Caco-2 (cell line): ENCODE results near the gene C10orf88. TPM values are rescaled to one million over a fixed set of nuclear protein-coding genes. Genes with fewer than 3 reads are reported as not detected.

Source experiments
- BruUV-seq: library from RNA; stranded (reverse); fragments of 400-500 nt; replicated peaks from 2 replicates; lab custom pipeline; 2021; lab: Mats Ljungman, UMichigan
- CTCF ChIA-PET: fragments of 300-600 bp; sonication (Branson Sonifier 250); formaldehyde crosslinking; loops from one replicate; lab custom pipeline; 2022; ENCODE audit warnings: antibody characterized with exemption; lab: Charles Lee
- POLR2A ChIA-PET: fragments of 300-600 bp; sonication (Branson Sonifier 250); formaldehyde crosslinking; loops from one replicate; lab custom pipeline; 2022; ENCODE audit warnings: antibody characterized with exemption; lab: Charles Lee
- DNase-seq, 2 experiments: peaks; one replicate each; pipeline versions ENCODE4 v3.0.0 to v3.0.0-alpha.2; 2020 to 2022
- H3K27me3 ChIP-seq: replicated peaks from 2 replicates; pipeline ENCODE4 v1.6.0; 2011; ENCODE audit warnings: low read length; ENCODE audit not compliant: control insufficient read depth, insufficient read depth
- H3K36me3 ChIP-seq: 2 replicates; pipeline ENCODE4 v1.5.1; 2011; ENCODE audit warnings: low read length; ENCODE audit not compliant: control insufficient read depth, insufficient read depth
- H3K4me1 ChIP-seq: fragments of 250-450 bp; sonication (Bioruptor Pico); 2 replicates; pipeline ENCODE4 v1.5.1; 2020; ENCODE audit warnings: mild to moderate bottlenecking
- H3K4me3 ChIP-seq: 2 replicates; pipeline ENCODE4 v1.5.1; 2011; ENCODE audit warnings: low read depth, mild to moderate bottlenecking, control low read depth, low read length
- H3K9me3 ChIP-seq: fragments of 250-450 bp; sonication (Bioruptor Pico); 2 replicates; pipeline ENCODE4 v1.5.1; 2020; ENCODE audit warnings: mild to moderate bottlenecking, moderate library complexity
- H3K27ac Mint-ChIP-seq: one replicate; pipeline ENCODE4 v1.8.0; 2022; ENCODE audit warnings: mixed read lengths; ENCODE audit not compliant: unreplicated experiment
- H3K27me3 Mint-ChIP-seq: one replicate; pipeline ENCODE4 v1.8.0; 2022; ENCODE audit warnings: mixed read lengths; ENCODE audit not compliant: insufficient read depth, unreplicated experiment
- H3K36me3 Mint-ChIP-seq: one replicate; pipeline ENCODE4 v1.8.0; 2022; ENCODE audit warnings: mild to moderate bottlenecking, mixed read lengths; ENCODE audit not compliant: insufficient read depth, unreplicated experiment
- H3K4me1 Mint-ChIP-seq: one replicate; pipeline ENCODE4 v1.8.0; 2022; ENCODE audit warnings: low read depth, mixed read lengths; ENCODE audit not compliant: unreplicated experiment
- H3K4me3 Mint-ChIP-seq: one replicate; pipeline ENCODE4 v1.8.0; 2022; ENCODE audit warnings: mild to moderate bottlenecking, moderate library complexity, mixed read lengths; ENCODE audit not compliant: unreplicated experiment
- H3K9me3 Mint-ChIP-seq: one replicate; pipeline ENCODE4 v1.8.0; 2022; ENCODE audit warnings: mixed read lengths; ENCODE audit not compliant: unreplicated experiment
- intact Hi-C: fragments of 100-400 bp; cut with micrococcal nuclease; formaldehyde crosslinking; loops from one replicate; pipeline ENCODE4 v1.10.0; 2022; ENCODE audit not compliant: unreplicated experiment
- total RNA-seq: library from RNA; stranded (reverse); gene quantifications from 2 replicates; pipeline ENCODE4 v1.2.3, GENCODE V29; 2022
- TF ChIP-seq, protein P1 (sequence below), 2 experiments: fragments of 200-600 bp in 1 of 2; IDR thresholded peaks; 1 replicate in 1 of 2; 2 replicates in 1 of 2; pipeline versions ENCODE4 v1.5.1 to v1.8.0; 2011 to 2022; ENCODE audit warnings: antibody characterized with exemption in 1 of 2, control low read depth in 1 of 2, inconsistent platforms in 1 of 2, low read depth in 1 of 2, low read length in 1 of 2, mild to moderate bottlenecking in 1 of 2, moderate library complexity in 1 of 2; ENCODE audit not compliant: insufficient read depth in 1 of 2, severe bottlenecking in 1 of 2, unreplicated experiment in 1 of 2

C10orf88 gene
- total RNA-seq, 1 experiment from 2014 or later = 8.7 TPM

- intact Hi-C loops = no loop called here
- POLR2A ChIA-PET = no interaction called here
- Mint-ChIP-seq H3K27ac (no peak overlapping the region), H3K36me3 (peaks cover 11% of the 10 kb centered on the region), H3K4me1 (no peaks in the 10 kb centered on the region), H3K4me3 (no peak overlapping the region), H3K27me3 (no peaks in the 10 kb centered on the region), H3K9me3 (no peaks in the 10 kb centered on the region)
- CTCF ChIA-PET = no interaction called here
- Histone ChIP-seq H3K4me1 (no peaks in the 10 kb centered on the region), H3K4me3 (no peak overlapping the region), H3K27me3 (no peaks in the 10 kb centered on the region), H3K9me3 (no peaks in the 10 kb centered on the region), H3K36me3 (no peaks in the 10 kb centered on the region)
- DNase-seq = no peak
- TF ChIP-seq, protein P1, sequence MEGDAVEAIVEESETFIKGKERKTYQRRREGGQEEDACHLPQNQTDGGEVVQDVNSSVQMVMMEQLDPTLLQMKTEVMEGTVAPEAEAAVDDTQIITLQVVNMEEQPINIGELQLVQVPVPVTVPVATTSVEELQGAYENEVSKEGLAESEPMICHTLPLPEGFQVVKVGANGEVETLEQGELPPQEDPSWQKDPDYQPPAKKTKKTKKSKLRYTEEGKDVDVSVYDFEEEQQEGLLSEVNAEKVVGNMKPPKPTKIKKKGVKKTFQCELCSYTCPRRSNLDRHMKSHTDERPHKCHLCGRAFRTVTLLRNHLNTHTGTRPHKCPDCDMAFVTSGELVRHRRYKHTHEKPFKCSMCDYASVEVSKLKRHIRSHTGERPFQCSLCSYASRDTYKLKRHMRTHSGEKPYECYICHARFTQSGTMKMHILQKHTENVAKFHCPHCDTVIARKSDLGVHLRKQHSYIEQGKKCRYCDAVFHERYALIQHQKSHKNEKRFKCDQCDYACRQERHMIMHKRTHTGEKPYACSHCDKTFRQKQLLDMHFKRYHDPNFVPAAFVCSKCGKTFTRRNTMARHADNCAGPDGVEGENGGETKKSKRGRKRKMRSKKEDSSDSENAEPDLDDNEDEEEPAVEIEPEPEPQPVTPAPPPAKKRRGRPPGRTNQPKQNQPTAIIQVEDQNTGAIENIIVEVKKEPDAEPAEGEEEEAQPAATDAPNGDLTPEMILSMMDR (IDR thresholded peaks at IDR 0.05; ENCODE audit: insufficient read depth in 1 of 2, low read depth in 1 of 2, low read length in 1 of 2, severe bottlenecking in 1 of 2, unreplicated experiment in 1 of 2) = no peak
- no TSS peak for BruUV-seq
These were observed 34.5 kb upstream of the C10orf88 start for GRCh38 chr10:122988501-122988900.

- Mint-ChIP-seq H3K4me3 (no peak overlapping the region), H3K9me3 (no peaks in the 10 kb centered on the region), H3K27ac (no peak overlapping the region), H3K36me3 (peaks cover 11% of the 10 kb centered on the region), H3K27me3 (no peaks in the 10 kb centered on the region), H3K4me1 (no peaks in the 10 kb centered on the region)
- intact Hi-C loops = no loop called here
- ChIA-PET CTCF (no interaction called here), POLR2A (no interaction called here)
- no TSS peak for BruUV-seq
- H3K4me1 ChIP-seq = no peaks in the 10 kb centered on the region
- no peak for DNase-seq
- TF ChIP-seq, protein P1 (IDR thresholded peaks at IDR 0.05; ENCODE audit: insufficient read depth in 1 of 2, low read depth in 1 of 2, low read length in 1 of 2, severe bottlenecking in 1 of 2, unreplicated experiment in 1 of 2) = no peak
- no peaks in the 10 kb centered on the region for H3K9me3 ChIP-seq
- H3K27me3 ChIP-seq = no peaks in the 10 kb centered on the region
- no peak overlapping the region for H3K4me3 ChIP-seq
- H3K36me3 ChIP-seq = no peaks in the 10 kb centered on the region
These were observed 32.3 kb upstream of the C10orf88 start for GRCh38 chr10:122986335-122986734.

DNA sequence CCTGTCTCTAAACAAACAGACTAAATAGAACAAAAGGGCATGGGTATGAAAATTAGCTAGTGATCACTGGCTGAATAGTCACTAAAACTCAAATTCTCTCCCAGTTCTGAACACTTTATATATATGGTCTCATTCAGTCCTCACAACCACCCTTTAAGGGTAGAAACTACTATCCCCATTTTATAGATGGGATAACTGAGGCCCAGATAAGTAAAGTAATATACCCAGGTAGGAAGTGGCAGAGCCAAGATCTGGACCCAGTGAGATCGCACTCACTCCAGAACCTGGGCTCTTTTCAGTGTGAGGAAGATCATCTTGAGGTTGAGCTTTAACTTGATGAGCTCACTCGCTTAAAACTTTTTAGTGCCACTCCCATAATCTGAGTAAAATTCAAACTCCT lies 30.7 kb upstream of the C10orf88 start:
- ChIA-PET POLR2A (no interaction called here), CTCF (no interaction called here)
- no TSS peak for BruUV-seq
- no peaks in the 10 kb centered on the region for H3K9me3 Mint-ChIP-seq
- TF ChIP-seq, protein P1 (IDR thresholded peaks at IDR 0.05; ENCODE audit: insufficient read depth in 1 of 2, low read depth in 1 of 2, low read length in 1 of 2, severe bottlenecking in 1 of 2, unreplicated experiment in 1 of 2) = no peak
- no peaks in the 10 kb centered on the region for H3K27me3 Mint-ChIP-seq
- Histone ChIP-seq H3K9me3 (no peaks in the 10 kb centered on the region), H3K27me3 (no peaks in the 10 kb centered on the region), H3K4me1 (no peaks in the 10 kb centered on the region), H3K4me3 (no peak overlapping the region), H3K36me3 (no peaks in the 10 kb centered on the region)
- no peak for DNase-seq
- H3K4me1 Mint-ChIP-seq = peaks cover 4% of the 10 kb centered on the region
- peaks cover 16% of the 10 kb centered on the region for H3K36me3 Mint-ChIP-seq
- H3K4me3 Mint-ChIP-seq = no peak overlapping the region
- intact Hi-C loops = no loop called here
- no peak overlapping the region for H3K27ac Mint-ChIP-seq
